Common myeloid progenitor, CD34-positive (primary cell): Measurements from ENCODE around the gene CCL13.

Experiments used
- CTCF ChIA-PET: fragments of 350-600 bp; sonication (Branson Sonifier 250); formaldehyde crosslinking; loops from one replicate; lab custom pipeline; 2021; ENCODE audit warnings: antibody characterized with exemption; lab: Charles Lee
- POLR2A ChIA-PET: fragments of 350-600 bp; sonication (Branson Sonifier 250); formaldehyde crosslinking; loops from one replicate; lab custom pipeline; 2021; ENCODE audit warnings: antibody characterized with exemption; lab: Charles Lee
- DNase-seq, 3 donors: peaks; one replicate each; pipeline versions ENCODE4 v3.0.0 to v3.0.0-alpha.2; 2013
- H3K27ac ChIP-seq, 2 experiments: 1 replicate in 1 of 2; 2 replicates in 1 of 2; pipeline ENCODE4 v1.7.0; 2013; ENCODE audit warnings: inconsistent platforms in 2 of 2, low read length in 2 of 2, mild to moderate bottlenecking in 2 of 2, low read depth in 1 of 2, moderate library complexity in 1 of 2; ENCODE audit not compliant: severe bottlenecking in 2 of 2, insufficient read depth in 1 of 2, poor library complexity in 1 of 2
- H3K27me3 ChIP-seq, 5 experiments: replicated peaks in 2 of 5; 1 replicate in 3 of 5; 2 replicates in 2 of 5; pipeline versions ENCODE4 v1.6.1 to v1.7.0; 2013; ENCODE audit warnings: low read length in 4 of 5, mild to moderate bottlenecking in 2 of 5, moderate library complexity in 2 of 5, inconsistent platforms in 1 of 5; ENCODE audit not compliant: insufficient read depth in 5 of 5, control insufficient read depth in 4 of 5
- H3K36me3 ChIP-seq, 4 experiments: 1 replicate in 2 of 4; 2 replicates in 2 of 4; pipeline versions ENCODE4 v1.6.1 to v1.7.0; 2013; ENCODE audit warnings: low read length in 3 of 4, control low read depth in 1 of 4, mild to moderate bottlenecking in 1 of 4; ENCODE audit not compliant: control insufficient read depth in 4 of 4, insufficient read depth in 4 of 4
- H3K4me1 ChIP-seq, 4 experiments: 1 replicate in 3 of 4; 2 replicates in 1 of 4; pipeline versions ENCODE4 v1.6.1 to v1.7.1; 2013; ENCODE audit warnings: low read length in 3 of 4, mild to moderate bottlenecking in 3 of 4, control low read depth in 1 of 4, inconsistent platforms in 1 of 4, moderate library complexity in 1 of 4; ENCODE audit not compliant: control insufficient read depth in 4 of 4, insufficient read depth in 4 of 4; ENCODE audit errors: control extremely low read depth in 1 of 4
- H3K4me3 ChIP-seq, 7 experiments: 1 replicate in 4 of 7; 2 replicates in 3 of 7; pipeline versions ENCODE4 v1.5.1 to v1.7.0; 2013; ENCODE audit warnings: mild to moderate bottlenecking in 7 of 7, low read length in 6 of 7, moderate library complexity in 6 of 7, inconsistent platforms in 2 of 7, low read depth in 2 of 7, control low read depth in 1 of 7; ENCODE audit not compliant: insufficient read depth in 4 of 7, control insufficient read depth in 1 of 7; ENCODE audit errors: extremely low read depth in 1 of 7
- H3K9me3 ChIP-seq, 5 experiments: 1 replicate in 4 of 5; 2 replicates in 1 of 5; pipeline versions ENCODE4 v1.6.1 to v1.7.1; 2013; ENCODE audit warnings: low read length in 4 of 5, mild to moderate bottlenecking in 2 of 5, inconsistent platforms in 1 of 5, low read depth in 1 of 5, moderate library complexity in 1 of 5; ENCODE audit not compliant: control insufficient read depth in 4 of 5, insufficient read depth in 2 of 5; ENCODE audit errors: control extremely low read depth in 1 of 5
- WGBS: methylation state at CpG from one replicate; pipeline ENCODE4 v1.1.5; 2013; ENCODE audit not compliant: insufficient coverage; 5-methylcytosine and 5-hydroxymethylcytosine counted together

Gene CCL13

GRCh38 chr17:34360601-34361270, 4.5 kb downstream of the CCL13 start:
- ChIA-PET CTCF (interaction anchor here (0.6 to 11.9 kb wide), 52 partner anchors 8 to 622 kb away, joined by 3 to 318 read pairs (median 5); partner anchors contain the start of gene CCL2), POLR2A (interaction anchor here (0.7 to 2.7 kb wide), 3 partner anchors 127 to 160 kb away, joined by 3 to 9 read pairs (median 3); no protein-coding TSS in a partner anchor)
- Histone ChIP-seq H3K36me3 (no peaks in the 10 kb centered on the region), H3K4me1 (peaks cover 16 to 46% (median 35%) of the 10 kb centered on the region in 4 experiments), H3K4me3 (peak overlapping the region in 1 of 7 experiments; percentile 32), H3K9me3 (no peaks in the 10 kb centered on the region), H3K27ac (no peak overlapping the region), H3K27me3 (no peaks in the 10 kb centered on the region)
- DNase-seq, result peak in 2 of 3 donors; percentile 69 to 75
- 14% methylated on average over 6 of the region's 11 CpGs for WGBS

- no peaks in the 10 kb centered on the region for H3K27me3 ChIP-seq
- 36% methylated on average over 8 of the region's 8 CpGs for WGBS
- CTCF ChIA-PET, result interaction anchor here (0.6 to 11.9 kb wide), 56 partner anchors 9 to 623 kb away, joined by 3 to 318 read pairs (median 4); partner anchors contain the start of genes CCL2 and CCL7
- H3K9me3 ChIP-seq, result no peaks in the 10 kb centered on the region
- H3K36me3 ChIP-seq, result no peaks in the 10 kb centered on the region
- POLR2A ChIA-PET, result interaction anchor here (0.7 to 2.7 kb wide), 3 partner anchors 159 to 411 kb away, joined by 3 to 9 read pairs (median 3); no protein-coding TSS in a partner anchor
- DNase-seq, result peak; percentile 90 to 95 (median 93)
- no peak overlapping the region for H3K27ac ChIP-seq
- H3K4me3 ChIP-seq, result no peak overlapping the region
- H3K4me1 ChIP-seq, result peaks cover 17 to 53% (median 41%) of the 10 kb centered on the region in 4 experiments
These were observed 5.3 kb downstream of the CCL13 start for GRCh38 chr17:34361478-34362061.

- Histone ChIP-seq H3K4me3 (no peak within 1 kb of the TSS), H3K27ac (no peak within 1 kb of the TSS), H3K4me1 (peaks cover 17 to 68% (median 56%) of the 10 kb centered on the region in 4 experiments), H3K9me3 (no peaks in the 10 kb centered on the region), H3K27me3 (no peaks in the 10 kb centered on the region), H3K36me3 (no peaks in the 10 kb centered on the region)
- WGBS, result 40% methylated on average over 1 of the region's 5 CpGs
- ChIA-PET CTCF (interaction anchor here (0.9 to 11.9 kb wide), 12 partner anchors 9 to 758 kb away, joined by 3 to 318 read pairs (median 13); partner anchors contain the start of genes CCL2 and FNDC8), POLR2A (interaction anchor here (0.6 kb wide), 1 partner anchor 13 kb away, joined by 4 read pairs; no protein-coding TSS in a partner anchor)
- DNase-seq, result no peak
These were observed 6.9 kb downstream of the CCL13 start, which contains the start of gene CCL1 for GRCh38 chr17:34363183-34363661. TSS of gene CCL1 (minus strand) at chr17:34363233. CDS start at chr17:34363161, 72 bp downstream.

GRCh38 chr17:34364751-34365150, 8.5 kb downstream of the CCL13 start:
- no peak overlapping the region for H3K4me3 ChIP-seq
- no peaks in the 10 kb centered on the region for H3K9me3 ChIP-seq
- H3K27me3 ChIP-seq, result no peaks in the 10 kb centered on the region
- ChIA-PET POLR2A (no interaction called here), CTCF (interaction anchor here (0.8 to 11.9 kb wide), 10 partner anchors 11 to 193 kb away, joined by 3 to 318 read pairs (median 4); no protein-coding TSS in a partner anchor)
- no peak for DNase-seq
- H3K4me1 ChIP-seq, result peaks cover 17 to 75% (median 68%) of the 10 kb centered on the region in 4 experiments
- H3K36me3 ChIP-seq, result no peaks in the 10 kb centered on the region
- 79% methylated on average over 2 of the region's 2 CpGs for WGBS
- H3K27ac ChIP-seq, result no peak overlapping the region

- H3K9me3 ChIP-seq, result no peaks in the 10 kb centered on the region
- peaks cover 17 to 72% (median 64%) of the 10 kb centered on the region in 4 experiments for H3K4me1 ChIP-seq
- ChIA-PET POLR2A (no interaction called here), CTCF (interaction anchor here (0.8 to 11.9 kb wide), 7 partner anchors 11 to 163 kb away, joined by 3 to 318 read pairs (median 3); no protein-coding TSS in a partner anchor)
- H3K27ac ChIP-seq, result no peak overlapping the region
- no peak overlapping the region for H3K4me3 ChIP-seq
- peak in 2 of 3 donors; percentile 90 to 93 for DNase-seq
- H3K27me3 ChIP-seq, result no peaks in the 10 kb centered on the region
- H3K36me3 ChIP-seq, result no peaks in the 10 kb centered on the region
- WGBS, result no CpG with 5 or more reads among the region's 2 CpGs
These were observed 9.1 kb downstream of the CCL13 start for GRCh38 chr17:34365340-34365739.

- peak in 2 of 3 donors; percentile 54 to 61 for DNase-seq
- no peaks in the 10 kb centered on the region for H3K27me3 ChIP-seq
- H3K4me3 ChIP-seq, result no peak overlapping the region
- no peaks in the 10 kb centered on the region for H3K36me3 ChIP-seq
- H3K27ac ChIP-seq, result no peak overlapping the region
- no peaks in the 10 kb centered on the region for H3K9me3 ChIP-seq
- WGBS, result 0% methylated on average over 1 of the region's 1 CpG
- ChIA-PET POLR2A (no interaction called here), CTCF (interaction anchor here (1.2 to 1.5 kb wide), 2 partner anchors 54 to 165 kb away, joined by 3 to 5 read pairs; no protein-coding TSS in a partner anchor)
- peaks cover 15 to 73% (median 62%) of the 10 kb centered on the region in 4 experiments for H3K4me1 ChIP-seq
These were observed 9.7 kb downstream of the CCL13 start for GRCh38 chr17:34366010-34366409.
